Breast epithelium (tissue), 4 donors: Measurements from ENCODE around the gene FTSJ3. TPM values are rescaled to one million over a fixed set of nuclear protein-coding genes. Genes with fewer than 3 reads are reported as not detected.
"Not testable (repeated sequence)": the region's sequence is repeated elsewhere in the genome, so short reads cannot be mapped to it uniquely, and the experiment has no call there.

ENCODE experiments used
- DNase-seq, 2 donors: peaks; one replicate each; pipeline ENCODE4 v3.0.0-alpha.2; 2019; ENCODE audit warnings: low spot score in 2 of 2
- H3K27ac ChIP-seq, 2 donors: fragments of 200-600 bp; sonication (generic) in 1 of 2; one replicate each; pipeline ENCODE4 v1.5.1; 2016 to 2019; ENCODE audit warnings: mild to moderate bottlenecking in 1 of 2
- H3K27me3 ChIP-seq, 2 donors: fragments of 200-600 bp; sonication (generic) in 1 of 2; one replicate each; pipeline versions ENCODE4 v1.5.1 to v1.6.0; 2017 to 2019; ENCODE audit warnings: control low read depth in 1 of 2, mild to moderate bottlenecking in 1 of 2
- H3K36me3 ChIP-seq: fragments of 200-600 bp; one replicate; pipeline ENCODE4 v1.5.1; 2019
- H3K4me1 ChIP-seq, 2 donors: fragments of 200-600 bp; sonication (generic); one replicate each; pipeline ENCODE4 v1.5.1; 2016 to 2019; ENCODE audit warnings: control low read depth in 1 of 2
- H3K4me3 ChIP-seq, 3 donors: fragments of 200-600 bp; sonication (generic); 1 replicate in 2 of 3; 2 replicates in 1 of 3; pipeline ENCODE4 v1.5.1; 2016 to 2019; ENCODE audit warnings: mild to moderate bottlenecking in 3 of 3, moderate library complexity in 2 of 3
- H3K9me3 ChIP-seq, 2 donors: fragments of 200-600 bp; sonication (generic) in 1 of 2; one replicate each; pipeline ENCODE4 v1.5.1; 2016 to 2019; ENCODE audit warnings: control low read depth in 1 of 2
- CTCF ChIP-seq, 3 donors: fragments of 450-650 bp; IDR thresholded peaks; one replicate each; pipeline ENCODE4 v1.5.1; 2016 to 2017; ENCODE audit warnings: antibody characterized with exemption in 3 of 3, mild to moderate bottlenecking in 3 of 3, moderate library complexity in 3 of 3
- POLR2A ChIP-seq: fragments of 450-650 bp; IDR thresholded peaks from one replicate; pipeline ENCODE4 v1.6.1; 2016; ENCODE audit warnings: antibody characterized with exemption, mild to moderate bottlenecking, moderate library complexity
- POLR2AphosphoS5 ChIP-seq, 3 donors: sonication (generic); formaldehyde crosslinking; IDR thresholded peaks; one replicate each; pipeline ENCODE4 v1.6.1; 2017; ENCODE audit warnings: antibody characterized with exemption in 3 of 3
- intact Hi-C: fragments of 100-400 bp; cut with DNase I; formaldehyde crosslinking; loops from one replicate; pipeline ENCODE4 v1.15.1; 2023; ENCODE audit warnings: low total_unique reads
- total RNA-seq, 3 donors: library from RNA; depleted of rRNA; stranded (reverse); fragments of >200 nt; gene quantifications; one replicate each; pipeline ENCODE4 v1.1.0, GENCODE V29; 2016

The FTSJ3 gene, protein sequence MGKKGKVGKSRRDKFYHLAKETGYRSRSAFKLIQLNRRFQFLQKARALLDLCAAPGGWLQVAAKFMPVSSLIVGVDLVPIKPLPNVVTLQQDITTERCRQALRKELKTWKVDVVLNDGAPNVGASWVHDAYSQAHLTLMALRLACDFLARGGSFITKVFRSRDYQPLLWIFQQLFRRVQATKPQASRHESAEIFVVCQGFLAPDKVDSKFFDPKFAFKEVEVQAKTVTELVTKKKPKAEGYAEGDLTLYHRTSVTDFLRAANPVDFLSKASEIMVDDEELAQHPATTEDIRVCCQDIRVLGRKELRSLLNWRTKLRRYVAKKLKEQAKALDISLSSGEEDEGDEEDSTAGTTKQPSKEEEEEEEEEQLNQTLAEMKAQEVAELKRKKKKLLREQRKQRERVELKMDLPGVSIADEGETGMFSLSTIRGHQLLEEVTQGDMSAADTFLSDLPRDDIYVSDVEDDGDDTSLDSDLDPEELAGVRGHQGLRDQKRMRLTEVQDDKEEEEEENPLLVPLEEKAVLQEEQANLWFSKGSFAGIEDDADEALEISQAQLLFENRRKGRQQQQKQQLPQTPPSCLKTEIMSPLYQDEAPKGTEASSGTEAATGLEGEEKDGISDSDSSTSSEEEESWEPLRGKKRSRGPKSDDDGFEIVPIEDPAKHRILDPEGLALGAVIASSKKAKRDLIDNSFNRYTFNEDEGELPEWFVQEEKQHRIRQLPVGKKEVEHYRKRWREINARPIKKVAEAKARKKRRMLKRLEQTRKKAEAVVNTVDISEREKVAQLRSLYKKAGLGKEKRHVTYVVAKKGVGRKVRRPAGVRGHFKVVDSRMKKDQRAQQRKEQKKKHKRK
- 10 to 100 TPM; 55.4 to 78.7 (median 59.1) TPM for total RNA-seq

GRCh38 chr17:63827002-63827800 is at the start of gene FTSJ3, which contains the start of gene PSMC5:
Gene FTSJ3 (minus strand): TSS chr17:63827663. CDS start chr17:63826902, 761 bp downstream.
Gene PSMC5 (plus strand): TSS chr17:63827431. CDS start chr17:63827491, 60 bp downstream.
- TF ChIP-seq CTCF (IDR thresholded peaks at IDR 0.05) (peak; percentile 49 to 56 (median 54)), POLR2A (peak; percentile 70), POLR2AphosphoS5 (IDR thresholded peaks at IDR 0.05) (peak; percentile 88 to 96 (median 96))
- Histone ChIP-seq H3K27me3 (no peaks in the 10 kb centered on the region), H3K9me3 (no peaks in the 10 kb centered on the region), H3K4me3 (peak within 1 kb of the TSS; percentile 65 to 96 (median 76)), H3K27ac (peak within 1 kb of the TSS; percentile 92 to 95), H3K36me3 (no peaks in the 10 kb centered on the region), H3K4me1 (peaks cover 4 to 22% of the 10 kb centered on the region in 2 donors)
- peak; percentile 93 to 94 for DNase-seq
- intact Hi-C loops = no loop called here

- H3K27me3 ChIP-seq, H3K27ac ChIP-seq, H3K9me3 ChIP-seq, intact Hi-C loops, DNase-seq, H3K4me1 ChIP-seq, H3K4me3 ChIP-seq, H3K36me3 ChIP-seq: not testable (repeated sequence)
These were observed 47.2 kb upstream of the FTSJ3 start for GRCh38 chr17:63874693-63875092.

DNA sequence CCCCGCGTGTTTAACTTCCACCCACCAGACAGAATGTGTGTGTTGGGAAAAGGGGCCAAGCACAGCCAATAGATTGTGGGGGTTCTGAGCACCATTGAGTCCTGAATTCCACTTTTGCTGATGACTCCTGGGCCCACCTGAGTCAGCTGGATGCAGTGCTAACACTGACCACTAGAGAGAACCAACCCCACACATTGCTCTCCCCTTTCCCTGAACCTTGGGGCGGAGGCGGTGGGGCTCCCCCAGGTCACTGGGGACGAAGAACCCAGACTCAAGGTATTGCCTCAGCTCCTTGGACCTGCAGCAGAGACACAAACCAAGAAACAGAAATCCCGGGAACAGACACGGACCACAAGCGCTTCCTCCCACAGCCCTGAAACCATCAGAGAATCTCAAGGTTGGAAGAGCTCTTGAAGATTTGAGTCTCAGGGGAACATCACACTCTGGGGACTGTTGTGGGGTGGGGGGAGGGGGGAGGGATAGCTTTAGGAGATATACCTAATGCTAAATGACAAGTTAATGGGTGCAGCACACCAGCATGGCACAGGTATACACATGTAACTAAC is 46.7 kb upstream of the FTSJ3 start:
- intact Hi-C loops, H3K4me3 ChIP-seq, DNase-seq, H3K27me3 ChIP-seq, H3K9me3 ChIP-seq, H3K27ac ChIP-seq, H3K4me1 ChIP-seq, H3K36me3 ChIP-seq: not testable (repeated sequence)

- H3K27me3 ChIP-seq, intact Hi-C loops, H3K4me3 ChIP-seq, DNase-seq, H3K27ac ChIP-seq, H3K36me3 ChIP-seq, H3K4me1 ChIP-seq, H3K9me3 ChIP-seq: not testable (repeated sequence)
These were observed 46.1 kb upstream of the FTSJ3 start, which contains the start of gene CSH2 for GRCh38 chr17:63873577-63873976. Gene CSH2 (minus strand): TSS chr17:63873677. CDS start chr17:63873614, 63 bp downstream.

- intact Hi-C loops, H3K4me3 ChIP-seq, DNase-seq, H3K36me3 ChIP-seq, H3K4me1 ChIP-seq, H3K27me3 ChIP-seq, H3K27ac ChIP-seq, H3K9me3 ChIP-seq: not testable (repeated sequence)
These were observed 44.3 kb upstream of the FTSJ3 start for GRCh38 chr17:63871646-63872365.

DNA sequence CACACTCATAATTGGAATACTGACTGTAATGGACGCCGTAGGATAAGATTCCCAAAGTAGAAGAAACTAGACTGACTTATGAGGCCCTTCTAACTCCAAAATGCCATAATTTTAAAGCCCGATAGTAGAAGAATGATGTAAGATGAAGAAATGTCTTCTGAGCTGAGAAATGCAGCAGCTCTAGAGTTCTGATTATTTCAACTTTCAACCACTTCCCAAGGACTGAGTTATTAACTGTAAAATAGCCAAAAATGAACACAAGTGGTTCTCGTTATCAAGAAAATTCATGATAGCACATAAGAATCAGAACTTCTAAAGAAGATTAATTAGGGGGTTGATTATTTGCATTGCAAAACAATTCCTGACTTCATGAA is 42.8 kb upstream of the FTSJ3 start:
- DNase-seq, intact Hi-C loops, H3K4me3 ChIP-seq, H3K27me3 ChIP-seq, H3K4me1 ChIP-seq, H3K9me3 ChIP-seq, H3K36me3 ChIP-seq, H3K27ac ChIP-seq: not testable (repeated sequence)

DNA sequence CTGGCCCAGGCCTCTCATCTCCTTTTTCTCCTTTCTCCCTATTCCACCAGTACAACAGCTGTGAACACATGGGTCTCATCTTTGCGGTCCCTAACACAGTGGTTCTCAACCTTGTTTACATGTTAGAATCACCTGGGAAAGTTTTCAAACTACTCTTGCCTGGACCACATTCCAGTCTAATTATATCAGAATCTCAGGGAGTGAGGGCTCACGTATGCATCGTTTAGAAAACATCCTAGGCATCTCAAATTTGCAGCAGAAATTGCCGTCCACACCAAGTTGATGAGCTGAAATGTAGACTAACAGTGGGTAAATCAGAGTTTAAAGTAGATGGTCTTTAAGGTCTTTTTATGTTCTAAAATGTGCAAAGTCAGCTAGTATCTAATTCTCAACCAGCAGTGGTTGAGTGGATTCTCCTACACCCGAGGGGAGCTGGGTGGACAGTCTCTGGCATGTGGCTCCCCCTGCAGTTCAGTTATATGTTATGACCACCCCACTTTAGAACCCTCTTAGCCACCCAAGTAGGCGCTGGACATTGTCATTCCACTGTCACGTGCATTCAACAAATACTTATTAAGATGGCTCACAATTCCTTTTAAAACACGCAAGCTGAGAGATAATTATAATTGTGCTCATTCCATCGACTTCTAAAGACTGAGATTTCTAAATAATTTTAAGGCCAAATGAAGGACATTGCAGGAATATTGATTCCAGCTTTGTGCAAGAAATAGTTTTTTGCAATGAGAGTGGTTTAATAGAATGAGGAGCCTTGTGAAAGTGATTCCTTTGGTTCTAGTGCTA is 42.2 kb upstream of the FTSJ3 start:
- H3K36me3 ChIP-seq, H3K27ac ChIP-seq, H3K27me3 ChIP-seq, DNase-seq, intact Hi-C loops, H3K4me3 ChIP-seq, H3K4me1 ChIP-seq, H3K9me3 ChIP-seq: not testable (repeated sequence)

GRCh38 chr17:63866625-63867024 is 39.2 kb upstream of the FTSJ3 start:
- H3K27me3 ChIP-seq, DNase-seq, H3K27ac ChIP-seq, H3K4me3 ChIP-seq, H3K4me1 ChIP-seq, H3K36me3 ChIP-seq, H3K9me3 ChIP-seq, intact Hi-C loops: not testable (repeated sequence)
